Measurements from ENCODE around the gene FMN2. TPM values are rescaled to one million over a fixed set of nuclear protein-coding genes. Genes with fewer than 3 reads are reported as not detected.

The FMN2 gene
- total RNA-seq, 1 donor, result 35.0 TPM

- no peak for DNase-seq (ENCODE audit: low read depth)
- no peak overlapping the region for H3K4me3 ChIP-seq (ENCODE audit: low read depth, low read length)
- TF ChIP-seq CTCF (IDR thresholded peaks at IDR 0.05; ENCODE audit: insufficient read depth, low read depth, low read length), result no peak
Measured at GRCh38 chr1:240491156-240491555, 399.5 kb downstream of the FMN2 start.

- DNase-seq (ENCODE audit: low read depth), result no peak
- TF ChIP-seq CTCF (IDR thresholded peaks at IDR 0.05; ENCODE audit: insufficient read depth, low read depth, low read length), result no peak
Measured at GRCh38 chr1:240491796-240492195, 400.1 kb downstream of the FMN2 start.

GRCh38 chr1:240492832-240493440, 401.3 kb downstream of the FMN2 start:
- H3K4me3 ChIP-seq (ENCODE audit: low read depth, low read length), result peak overlapping the region; percentile 41
- DNase-seq (ENCODE audit: low read depth), result peak; percentile 40
- TF ChIP-seq CTCF (IDR thresholded peaks at IDR 0.05; ENCODE audit: insufficient read depth, low read depth, low read length), result peak; percentile 12

More at GRCh38 chr1:240491796-240492195, 400.1 kb downstream of the FMN2 start:
- H3K4me3 ChIP-seq (ENCODE audit: low read depth, low read length), result no peak overlapping the region

- TF ChIP-seq CTCF (IDR thresholded peaks at IDR 0.05; ENCODE audit: insufficient read depth, low read depth, low read length), result no peak
- no peak for DNase-seq (ENCODE audit: low read depth)
- no peak overlapping the region for H3K4me3 ChIP-seq (ENCODE audit: low read depth, low read length)
Measured at GRCh38 chr1:240495601-240496000, 403.9 kb downstream of the FMN2 start.

- no peak for TF ChIP-seq CTCF (IDR thresholded peaks at IDR 0.05; ENCODE audit: insufficient read depth, low read depth, low read length)
- H3K4me3 ChIP-seq (ENCODE audit: low read depth, low read length), result no peak overlapping the region
- DNase-seq (ENCODE audit: low read depth), result no peak
Measured at GRCh38 chr1:240496356-240496755, 404.7 kb downstream of the FMN2 start.

GRCh38 chr1:240496941-240497340, 405.3 kb downstream of the FMN2 start:
- DNase-seq (ENCODE audit: low read depth), result no peak
- TF ChIP-seq CTCF (IDR thresholded peaks at IDR 0.05; ENCODE audit: insufficient read depth, low read depth, low read length), result no peak
- H3K4me3 ChIP-seq (ENCODE audit: low read depth, low read length), result no peak overlapping the region

- DNase-seq (ENCODE audit: low read depth), result no peak
- no peak overlapping the region for H3K4me3 ChIP-seq (ENCODE audit: low read depth, low read length)
- no peak for TF ChIP-seq CTCF (IDR thresholded peaks at IDR 0.05; ENCODE audit: insufficient read depth, low read depth, low read length)
Measured at GRCh38 chr1:240497908-240498307, 406.2 kb downstream of the FMN2 start.

Measured in fibroblast of villous mesenchyme (primary cell).